A549 (cell line): Measurements from ENCODE around the gene FAAH2. TPM values are rescaled to one million over a fixed set of nuclear protein-coding genes. Genes with fewer than 3 reads are reported as not detected.

Source experiments
- ATAC-seq, 2 experiments: fragments of 200-7000 bp in 1 of 2; fragments of >200 bp in 1 of 2; cut with Nextera tagmentation in 1 of 2; cut with Tn5 transposase in 1 of 2; 3 replicates each; pipeline versions ENCODE4 v1.8.0 to v1.9.1; 2018 to 2020; ENCODE audit warnings: mild to moderate bottlenecking in 1 of 2, moderate library complexity in 1 of 2
- CTCF ChIA-PET: fragments of 300-600 bp; sonication (Branson Sonifier 250); formaldehyde crosslinking; extraction: SDS; loops from one replicate; lab custom pipeline; 2021; ENCODE audit warnings: antibody characterized with exemption, inconsistent platforms; lab: Yijun Ruan, JAX
- POLR2A ChIA-PET: fragments of 350-600 bp; formaldehyde crosslinking; extraction: SDS; loops from one replicate; lab custom pipeline; 2021; ENCODE audit warnings: antibody characterized with exemption, inconsistent platforms; lab: Yijun Ruan, JAX
- DNase-seq, 2 experiments: peaks; one replicate each; pipeline versions ENCODE4 v3.0.0 to v3.0.0-alpha.2; 2011 to 2016; ENCODE audit warnings: low read depth in 1 of 2, low spot score in 1 of 2
- FAIRE-seq: peaks from 2 replicates; lab custom pipeline; 2011; peaks lifted over from hg19 to GRCh38; lab: Jason Lieb, UNC
- H3K27ac ChIP-seq, 2 experiments: fragments of >200 bp; sonication (Bioruptor Twin); formaldehyde crosslinking; 3 replicates each; pipeline ENCODE4 v1.5.1; 2016 to 2017
- H3K4me1 ChIP-seq: fragments of >200 bp; sonication (Bioruptor Twin); formaldehyde crosslinking; 3 replicates; pipeline ENCODE4 v1.6.1; 2016
- H3K4me2 ChIP-seq: fragments of >200 bp; sonication (Bioruptor Twin); formaldehyde crosslinking; 3 replicates; pipeline ENCODE4 v1.6.1; 2016
- H3K4me3 ChIP-seq: fragments of >200 bp; sonication (Bioruptor Twin); formaldehyde crosslinking; 3 replicates; pipeline ENCODE4 v1.5.1; 2016
- H3K9me3 ChIP-seq: fragments of >200 bp; sonication (Bioruptor Twin); formaldehyde crosslinking; 3 replicates; pipeline ENCODE4 v1.6.1; 2016
- ATOH8 ChIP-seq: fragments of 250-450 bp; sonication (Bioruptor Pico); IDR thresholded peaks from 2 replicates; pipeline ENCODE4 v1.5.0; 2020; ENCODE audit warnings: low read depth, mild to moderate bottlenecking, moderate library complexity
- CEBPB ChIP-seq, 2 experiments: fragments of >200 bp in 1 of 2; sonication (Bioruptor Twin) in 1 of 2; formaldehyde crosslinking in 1 of 2; IDR thresholded peaks; 2 replicates each; pipeline ENCODE4 v1.6.1; 2012 to 2016
- CHD2 ChIP-seq: fragments of 150-350 bp; IDR thresholded peaks from 2 replicates; pipeline ENCODE4 v1.6.1; 2014; ENCODE audit warnings: low read length; ENCODE audit not compliant: partially characterized antibody
- CHD4 ChIP-seq: fragments of 200-600 bp; sonication (generic); IDR thresholded peaks from 2 replicates; pipeline ENCODE4 v1.6.1; 2016; ENCODE audit warnings: antibody characterized with exemption, mild to moderate bottlenecking, borderline replicate concordance
- EHF ChIP-seq: fragments of 250-450 bp; sonication (Bioruptor Pico); IDR thresholded peaks from 2 replicates; pipeline ENCODE4 v1.5.0; 2020; ENCODE audit warnings: mild to moderate bottlenecking
- EP300 ChIP-seq, 2 experiments: fragments of >200 bp; sonication (Bioruptor Twin); formaldehyde crosslinking; IDR thresholded peaks; 2 replicates in 1 of 2; 3 replicates in 1 of 2; pipeline ENCODE4 v1.6.1; 2016 to 2017
- ESRRA ChIP-seq: fragments of 150-350 bp; IDR thresholded peaks from 2 replicates; pipeline ENCODE4 v1.6.1; 2014; ENCODE audit warnings: mild to moderate bottlenecking, low read length, borderline replicate concordance
- FOSB ChIP-seq: fragments of 250-450 bp; sonication (Bioruptor Pico); IDR thresholded peaks from 2 replicates; pipeline ENCODE4 v1.5.0; 2020; ENCODE audit warnings: mild to moderate bottlenecking, moderate library complexity
- FOXS1 ChIP-seq: fragments of 250-450 bp; sonication (Bioruptor Pico); IDR thresholded peaks from 2 replicates; pipeline ENCODE4 v1.5.0; 2020; ENCODE audit warnings: mild to moderate bottlenecking, moderate library complexity
- HMGXB4 ChIP-seq: fragments of 250-450 bp; sonication (Bioruptor Pico); IDR thresholded peaks from 2 replicates; pipeline ENCODE4 v1.5.0; 2021; ENCODE audit warnings: mild to moderate bottlenecking, moderate library complexity, borderline replicate concordance
- HOXB5 ChIP-seq: fragments of 250-450 bp; sonication (Bioruptor Pico); IDR thresholded peaks from 2 replicates; pipeline ENCODE4 v1.5.0; 2020; ENCODE audit warnings: mild to moderate bottlenecking, moderate library complexity
- NR3C1 ChIP-seq: fragments of >200 bp; sonication (Bioruptor Twin); formaldehyde crosslinking; IDR thresholded peaks from 3 replicates; pipeline ENCODE4 v1.6.1; 2017
- PBX3 ChIP-seq: IDR thresholded peaks from 2 replicates; pipeline ENCODE4 v1.6.1; 2012
- PHF8 ChIP-seq: fragments of 200-600 bp; sonication (generic); IDR thresholded peaks from 2 replicates; pipeline ENCODE4 v1.6.1; 2016; ENCODE audit warnings: low read depth, mild to moderate bottlenecking, antibody characterized with exemption, moderate library complexity, borderline replicate concordance
- POLR2AphosphoS2 ChIP-seq: conservative IDR thresholded peaks from 2 replicates; pipeline ENCODE4 v1.6.1; 2012; ENCODE audit warnings: low read length, improper control_type of control experiment, inconsistent platforms
- RAD21 ChIP-seq, 2 experiments: fragments of >200 bp in 1 of 2; sonication (Bioruptor Twin) in 1 of 2; formaldehyde crosslinking in 1 of 2; IDR thresholded peaks in 1 of 2; conservative IDR thresholded peaks in 1 of 2; 2 replicates in 1 of 2; 3 replicates in 1 of 2; pipeline ENCODE4 v1.6.1; 2012 to 2018; ENCODE audit warnings: inconsistent platforms in 1 of 2
- RARB ChIP-seq: fragments of 250-450 bp; sonication (Bioruptor Pico); IDR thresholded peaks from 2 replicates; pipeline ENCODE4 v1.8.0; 2021; ENCODE audit warnings: mild to moderate bottlenecking, moderate library complexity
- REST ChIP-seq: fragments of 200-600 bp; sonication (generic); IDR thresholded peaks from 2 replicates; pipeline ENCODE4 v1.6.1; 2016; ENCODE audit warnings: antibody characterized with exemption, mild to moderate bottlenecking, moderate library complexity
- TFCP2L1 ChIP-seq: fragments of 250-450 bp; sonication (Bioruptor Pico); IDR thresholded peaks from 2 replicates; pipeline ENCODE4 v1.5.0; 2021; ENCODE audit warnings: mild to moderate bottlenecking
- TP53 ChIP-seq: fragments of 250-450 bp; sonication (Bioruptor Pico); IDR thresholded peaks from 2 replicates; pipeline ENCODE4 v1.5.0; 2021; ENCODE audit warnings: mild to moderate bottlenecking, moderate library complexity
- ZC3H11A ChIP-seq: fragments of 450-650 bp; IDR thresholded peaks from 2 replicates; pipeline ENCODE4 v1.6.1; 2014; ENCODE audit warnings: antibody characterized with exemption, mild to moderate bottlenecking
- ZFP36 ChIP-seq: fragments of 450-650 bp; IDR thresholded peaks from 2 replicates; pipeline ENCODE4 v1.6.1; 2014; ENCODE audit warnings: borderline replicate concordance; ENCODE audit not compliant: partially characterized antibody
- ZNF302 ChIP-seq: fragments of 250-450 bp; sonication (Bioruptor Pico); IDR thresholded peaks from 2 replicates; pipeline ENCODE4 v1.9.0; 2021; ENCODE audit warnings: inconsistent platforms, mild to moderate bottlenecking, moderate library complexity
- WGBS: methylation state at CpG from one replicate; pipeline ENCODE4 v1.1.6; 2017; ENCODE audit errors: missing lambda C conversion rate; 5-methylcytosine and 5-hydroxymethylcytosine counted together
- polyA plus RNA-seq, 4 experiments: library from polyadenylated mRNA; depleted of rRNA in 3 of 4; stranded (reverse); fragments of >200 nt; fragmentation: RNase III in 1 of 4; extraction: RNeasy Plus Mini Kit Qiagen cat#74134 plus additional on column Dnase treatment in 1 of 4; gene quantifications; 2 replicates in 3 of 4; 3 replicates in 1 of 4; pipeline ENCODE4 v1.2.3, GENCODE V29; 2011 to 2017
- TF ChIP-seq, protein P1 (sequence below): fragments of 450-650 bp; IDR thresholded peaks from 2 replicates; pipeline ENCODE4 v1.6.1; 2014; ENCODE audit warnings: antibody characterized with exemption
- TF ChIP-seq, protein P2 (sequence below): IDR thresholded peaks from 2 replicates; pipeline ENCODE4 v1.6.1; 2012; ENCODE audit warnings: low read depth, borderline replicate concordance

The FAAH2 gene
- polyA plus RNA-seq, 2 of the 4 experiments (the other 2 are of a cell fraction) = 0.09 to 0.52 TPM

DNA sequence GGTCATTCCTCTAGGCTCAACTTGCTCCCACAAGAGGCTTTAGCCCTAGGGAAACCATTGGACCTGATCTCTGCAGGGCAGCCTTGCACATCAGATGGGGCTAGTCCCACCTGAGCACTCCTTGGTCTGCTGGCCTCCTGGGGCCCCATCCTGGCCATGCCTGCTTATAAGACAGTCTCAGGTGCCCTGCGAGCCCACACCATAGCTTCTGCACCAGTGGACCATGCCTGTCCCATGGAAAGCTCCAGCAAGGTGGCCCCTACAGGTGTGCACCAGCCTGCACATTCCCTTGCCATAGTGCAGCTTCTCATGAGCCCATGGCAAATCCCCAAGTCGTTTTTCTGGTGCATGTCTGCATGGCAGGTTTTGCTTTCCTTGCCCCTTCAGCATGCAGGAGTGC lies 19.6 kb upstream of the FAAH2 start:
- no peak for DNase-seq
- TF ChIP-seq RAD21 (conservative IDR thresholded peaks at IDR 0.05 in 1 of 2, IDR thresholded peaks at IDR 0.05 in 1 of 2) = no peak
- no peak for TF ChIP-seq REST
- no peak for TF ChIP-seq EHF (CRISPR knock-in tag)
- TF ChIP-seq TFCP2L1 = no peak
- TF ChIP-seq PBX3 = no peak
- no peak for TF ChIP-seq EP300 (IDR thresholded peaks at IDR 0.05)
- no peak for TF ChIP-seq RARB (CRISPR knock-in tag)
- TF ChIP-seq HOXB5 (CRISPR knock-in tag) = no peak
- TF ChIP-seq, protein P1, sequence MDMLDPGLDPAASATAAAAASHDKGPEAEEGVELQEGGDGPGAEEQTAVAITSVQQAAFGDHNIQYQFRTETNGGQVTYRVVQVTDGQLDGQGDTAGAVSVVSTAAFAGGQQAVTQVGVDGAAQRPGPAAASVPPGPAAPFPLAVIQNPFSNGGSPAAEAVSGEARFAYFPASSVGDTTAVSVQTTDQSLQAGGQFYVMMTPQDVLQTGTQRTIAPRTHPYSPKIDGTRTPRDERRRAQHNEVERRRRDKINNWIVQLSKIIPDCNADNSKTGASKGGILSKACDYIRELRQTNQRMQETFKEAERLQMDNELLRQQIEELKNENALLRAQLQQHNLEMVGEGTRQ = no peak
- TF ChIP-seq ATOH8 = no peak
- TF ChIP-seq PHF8 = no peak
- no peak for TF ChIP-seq FOXS1 (CRISPR knock-in tag)
- no peak for TF ChIP-seq CHD4
- TF ChIP-seq, all 56 proteins: peak for 0
- FAIRE-seq (no peak), ATAC-seq (no peak)
- H3K27ac ChIP-seq = no peak overlapping the region
- POLR2A ChIA-PET = no interaction called here
- CTCF ChIA-PET = no interaction called here
- no peaks in the 10 kb centered on the region for H3K9me3 ChIP-seq
- no peak overlapping the region for H3K4me3 ChIP-seq
- WGBS = 0% methylated on average over 1 of the region's 2 CpGs
- H3K4me2 ChIP-seq = no peak overlapping the region
- no peaks in the 10 kb centered on the region for H3K4me1 ChIP-seq

DNA sequence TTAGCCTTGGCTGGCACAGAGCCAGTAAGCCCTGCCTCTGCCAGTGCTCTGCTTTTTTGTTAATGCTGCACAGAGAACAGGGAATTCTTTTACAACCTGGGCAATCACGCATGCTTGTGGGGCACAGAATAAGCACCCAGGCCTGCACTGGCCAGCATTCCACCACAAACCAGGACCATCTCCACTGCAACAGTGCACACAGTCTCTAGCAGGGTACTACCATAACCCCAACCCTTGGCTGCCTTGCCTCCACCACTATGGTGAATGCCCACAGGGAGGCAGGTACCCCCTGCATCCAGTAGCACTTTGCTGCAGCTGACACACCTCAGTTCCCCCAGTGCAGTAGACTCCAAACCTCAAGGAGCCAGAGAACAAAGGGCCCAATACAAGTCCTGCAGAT lies 19.2 kb upstream of the FAAH2 start:
- POLR2A ChIA-PET = no interaction called here

More for the DNA sequence above, 19.2 kb upstream of the FAAH2 start:
- H3K27ac ChIP-seq = no peak overlapping the region
- FAIRE-seq = no peak
- TF ChIP-seq ESRRA (no peak), ZFP36 (no peak), FOSB (CRISPR knock-in tag) (no peak), POLR2AphosphoS2 (no peak), HOXB5 (CRISPR knock-in tag) (no peak), ZC3H11A (no peak), TFCP2L1 (no peak), CEBPB (IDR thresholded peaks at IDR 0.05) (no peak), HMGXB4 (CRISPR knock-in tag) (no peak), TP53 (CRISPR knock-in tag) (no peak), NR3C1 (no peak), ZNF302 (CRISPR knock-in tag) (no peak), CHD2 (no peak)
- TF ChIP-seq, protein P2, sequence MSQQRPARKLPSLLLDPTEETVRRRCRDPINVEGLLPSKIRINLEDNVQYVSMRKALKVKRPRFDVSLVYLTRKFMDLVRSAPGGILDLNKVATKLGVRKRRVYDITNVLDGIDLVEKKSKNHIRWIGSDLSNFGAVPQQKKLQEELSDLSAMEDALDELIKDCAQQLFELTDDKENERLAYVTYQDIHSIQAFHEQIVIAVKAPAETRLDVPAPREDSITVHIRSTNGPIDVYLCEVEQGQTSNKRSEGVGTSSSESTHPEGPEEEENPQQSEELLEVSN = no peak
- no peak overlapping the region for H3K4me3 ChIP-seq
- CTCF ChIA-PET = no interaction called here
- no peaks in the 10 kb centered on the region for H3K9me3 ChIP-seq
- no peak for DNase-seq
- H3K4me2 ChIP-seq = no peak overlapping the region
- ATAC-seq = no peak
- no peaks in the 10 kb centered on the region for H3K4me1 ChIP-seq
- WGBS = 75% methylated on average over 1 of the region's 1 CpG
